HepG2 (cell line): ENCODE measurements around the gene SMARCD1. TPM values are rescaled to one million over a fixed set of nuclear protein-coding genes. Genes with fewer than 3 reads are reported as not detected.
A peak's percentile ranks its signal among the peaks of the same experiment; 100 is the strongest.

Source experiments
- ATAC-seq: fragments of 200-7000 bp; cut with Tn5 transposase; 3 replicates; pipeline ENCODE4 v1.9.1; 2020; ENCODE audit warnings: mild to moderate bottlenecking, moderate library complexity
- BruUV-seq: library from RNA; stranded (reverse); fragments of 400-500 nt; replicated peaks from 2 replicates; lab custom pipeline; 2021; lab: Mats Ljungman, UMichigan
- CTCF ChIA-PET: fragments of 300-600 bp; formaldehyde crosslinking; extraction: SDS; loops from one replicate; lab custom pipeline; 2021; ENCODE audit warnings: low total read pairs, inconsistent platforms, low intra/inter-chr PET ratio; lab: Yijun Ruan, JAX
- POLR2A ChIA-PET: fragments of 350-600 bp; sonication (Branson Sonifier 250); formaldehyde crosslinking; loops from one replicate; lab custom pipeline; 2020; ENCODE audit warnings: antibody characterized with exemption, inconsistent platforms; lab: Yijun Ruan, JAX
- DNase-seq: peaks from one replicate; pipeline ENCODE4 v3.0.0-alpha.2; 2015; ENCODE audit warnings: low spot score
- FAIRE-seq: peaks from 3 replicates; lab custom pipeline; 2011; peaks lifted over from hg19 to GRCh38; lab: Jason Lieb, UNC
- H2AFZ ChIP-seq: one replicate; pipeline ENCODE4 v1.6.1; 2011; ENCODE audit warnings: low read length, inconsistent platforms
- H3K27ac ChIP-seq: fragments of 300-600 bp; 3 replicates; pipeline ENCODE4 v1.8.0; 2011; ENCODE audit warnings: mixed run types, mild to moderate bottlenecking, mixed read lengths, low read length, inconsistent platforms; ENCODE audit not compliant: insufficient read depth; ENCODE audit errors: extremely low read length
- H3K27me3 ChIP-seq, 2 experiments: fragments of 200-600 bp in 1 of 2; 2 replicates in 1 of 2; 3 replicates in 1 of 2; pipeline versions ENCODE4 v1.6.0 to v1.8.0; 2011; ENCODE audit warnings: low read length in 2 of 2, mild to moderate bottlenecking in 2 of 2, moderate library complexity in 2 of 2, inconsistent platforms in 1 of 2; ENCODE audit not compliant: insufficient read depth in 2 of 2, control insufficient read depth in 1 of 2
- H3K36me3 ChIP-seq, 2 experiments: fragments of 200-600 bp in 1 of 2; replicated peaks in 1 of 2; 2 replicates in 1 of 2; 3 replicates in 1 of 2; pipeline versions ENCODE4 v1.5.1 to v1.8.0; 2011; ENCODE audit warnings: low read length in 2 of 2, inconsistent platforms in 1 of 2; ENCODE audit not compliant: insufficient read depth in 2 of 2, control insufficient read depth in 1 of 2
- H3K4me1 ChIP-seq: 2 replicates; pipeline ENCODE4 v1.5.1; 2012; ENCODE audit warnings: low read length, inconsistent platforms; ENCODE audit not compliant: insufficient read depth
- H3K4me2 ChIP-seq: 2 replicates; pipeline ENCODE4 v1.6.0; 2011; ENCODE audit warnings: low read depth, low read length, inconsistent platforms
- H3K4me3 ChIP-seq, 3 experiments: fragments of 200-600 bp in 1 of 3; sonication (generic), shearing (Covaris generic) in 1 of 3; replicated peaks in 1 of 3; 2 replicates each; pipeline ENCODE4 v1.5.1; 2011 to 2016; ENCODE audit warnings: low read length in 3 of 3, inconsistent platforms in 2 of 3, low read depth in 2 of 3, mild to moderate bottlenecking in 2 of 3, control low read depth in 1 of 3, mixed read lengths in 1 of 3; ENCODE audit not compliant: insufficient read depth in 1 of 3
- H3K79me2 ChIP-seq: one replicate; pipeline ENCODE4 v1.6.1; 2011; ENCODE audit warnings: low read length, inconsistent platforms; ENCODE audit not compliant: insufficient read depth
- H3K9ac ChIP-seq: 2 replicates; pipeline ENCODE4 v1.6.0; 2011; ENCODE audit warnings: mild to moderate bottlenecking, low read depth, low read length, inconsistent platforms; ENCODE audit not compliant: insufficient read depth
- H3K9me3 ChIP-seq: 2 replicates; pipeline ENCODE4 v1.5.1; 2012; ENCODE audit warnings: mild to moderate bottlenecking, low read length
- H4K20me1 ChIP-seq: 2 replicates; pipeline ENCODE4 v1.6.0; 2011; ENCODE audit warnings: inconsistent platforms, mild to moderate bottlenecking, low read length, moderate library complexity; ENCODE audit not compliant: insufficient read depth
- PITX1 ChIP-seq: sonication (generic); formaldehyde crosslinking; IDR thresholded peaks from 2 replicates; pipeline ENCODE4 v1.5.1; 2020; ENCODE audit warnings: mild to moderate bottlenecking, missing genetic modification reagents
- POLR2AphosphoS2 ChIP-seq: IDR thresholded peaks from 2 replicates; pipeline ENCODE4 v1.6.1; 2011; ENCODE audit warnings: low read depth, low read length, improper control_type of control experiment
- PRPF4 ChIP-seq: fragments of 200-400 bp; formaldehyde crosslinking; IDR thresholded peaks from 2 replicates; pipeline ENCODE4 v1.6.1; 2016; ENCODE audit warnings: low read length, low read depth; ENCODE audit not compliant: poor library complexity, severe bottlenecking
- RFXANK ChIP-seq: IDR thresholded peaks from 2 replicates; pipeline ENCODE4 v1.6.1; 2016
- ZNF550 ChIP-seq: sonication (generic); formaldehyde crosslinking; IDR thresholded peaks from 2 replicates; pipeline ENCODE4 v1.4.0; 2020; ENCODE audit warnings: mild to moderate bottlenecking, missing genetic modification reagents, borderline replicate concordance
- ZSCAN20 ChIP-seq: sonication (generic); formaldehyde crosslinking; IDR thresholded peaks from 2 replicates; pipeline ENCODE4 v1.4.0; 2020; ENCODE audit warnings: missing genetic modification reagents, mild to moderate bottlenecking, borderline replicate concordance
- WGBS: methylation state at CpG from one replicate; pipeline ENCODE4 v1.1.6; 2017; ENCODE audit warnings: low lambda C conversion rate; 5-methylcytosine and 5-hydroxymethylcytosine counted together
- in situ Hi-C: cut with HindIII; loops from 2 replicates; pipeline ENCODE4 v1.10.0; 2017; ENCODE audit warnings: low pct_unique_long_range_greater_than_20kb; ENCODE audit not compliant: extremely low pct_ligation_motif_present
- intact Hi-C: fragments of 100-400 bp; cut with micrococcal nuclease; formaldehyde crosslinking; loops from one replicate; pipeline ENCODE4 v1.10.0; 2022; ENCODE audit not compliant: unreplicated experiment
- polyA plus RNA-seq, 8 experiments: library from polyadenylated mRNA; depleted of rRNA in 3 of 8; stranded (reverse) in 7 of 8; unstranded in 1 of 8; fragments of >200 nt; fragmentation: Illumina TruSeq in 4 of 8; extraction: Trizol in 4 of 8; gene quantifications; 2 replicates each; pipeline versions ENCODE4 v1.2.1 to v1.2.3, GENCODE V29; 2011 to 2016; ENCODE audit warnings: low read depth in 4 of 8, missing spikeins in 1 of 8, mixed read lengths in 1 of 8; ENCODE audit not compliant: insufficient read depth in 1 of 8
- total RNA-seq, 5 experiments: library from RNA; depleted of rRNA; stranded (reverse); fragments of >200 nt; fragmentation: Illumina TruSeq; extraction: Trizol; gene quantifications; 2 replicates each; pipeline ENCODE4 v1.2.3, GENCODE V29; 2016; ENCODE audit warnings: low read depth in 1 of 5
- TF ChIP-seq, protein P1 (sequence below): sonication (generic); formaldehyde crosslinking; IDR thresholded peaks from 2 replicates; pipeline ENCODE4 v1.5.0; 2020; ENCODE audit warnings: missing genetic modification reagents
- TF ChIP-seq, protein P2 (sequence below): sonication (generic); formaldehyde crosslinking; IDR thresholded peaks from 2 replicates; pipeline ENCODE4 v1.8.1; 2023; ENCODE audit warnings: mild to moderate bottlenecking, missing genetic modification reagents

SMARCD1 gene
- total and polyA plus RNA-seq, 2 of the 13 experiments (the other 11 are each of a cell fraction or from before 2014, with no cell fraction given), result 51.7 to 54.6 TPM

DNA sequence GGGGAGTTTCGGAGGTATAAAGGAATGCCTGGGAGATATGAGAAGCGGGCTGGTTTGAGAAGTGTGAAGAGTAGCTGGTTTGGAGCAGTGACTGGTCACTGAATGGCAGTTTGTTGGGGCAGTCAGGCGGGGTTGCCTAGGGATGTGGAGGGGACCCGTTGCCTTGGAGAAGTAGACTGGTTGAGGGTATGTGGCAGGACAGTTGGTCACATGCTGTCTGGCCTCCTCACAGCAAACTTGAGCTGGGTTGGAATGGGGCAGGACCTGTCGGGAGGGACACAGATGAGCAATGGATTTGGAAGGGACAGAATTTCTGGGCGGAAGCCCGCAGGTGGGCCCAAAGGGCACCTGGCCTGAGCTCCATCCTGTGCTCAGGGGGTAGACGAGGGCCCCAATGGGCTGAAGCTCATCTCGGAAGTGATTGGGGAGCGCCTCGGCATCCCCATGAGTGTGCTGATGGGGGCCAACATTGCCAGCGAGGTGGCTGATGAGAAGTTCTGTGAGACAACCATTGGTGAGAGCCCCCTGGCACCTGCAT is 20.8 kb downstream of the SMARCD1 start:
- Histone ChIP-seq H3K4me2 (no peak overlapping the region), H3K27ac (peak overlapping the region; percentile 73), H3K9me3 (no peaks in the 10 kb centered on the region), H3K79me2 (no peaks in the 10 kb centered on the region), H4K20me1 (no peaks in the 10 kb centered on the region), H3K27me3 (no peaks in the 10 kb centered on the region), H3K9ac (no peak overlapping the region), H3K36me3 (no peaks in the 10 kb centered on the region), H2AFZ (no peak overlapping the region), H3K4me3 (no peak overlapping the region), H3K4me1 (peaks cover 90% of the 10 kb centered on the region)
- in situ Hi-C loops, result no loop called here
- WGBS, result 95% methylated on average over 12 of the region's 12 CpGs
- no peak for ATAC-seq
- DNase-seq, result no peak
- BruUV-seq, result no TSS peak
- TF ChIP-seq, protein P1, sequence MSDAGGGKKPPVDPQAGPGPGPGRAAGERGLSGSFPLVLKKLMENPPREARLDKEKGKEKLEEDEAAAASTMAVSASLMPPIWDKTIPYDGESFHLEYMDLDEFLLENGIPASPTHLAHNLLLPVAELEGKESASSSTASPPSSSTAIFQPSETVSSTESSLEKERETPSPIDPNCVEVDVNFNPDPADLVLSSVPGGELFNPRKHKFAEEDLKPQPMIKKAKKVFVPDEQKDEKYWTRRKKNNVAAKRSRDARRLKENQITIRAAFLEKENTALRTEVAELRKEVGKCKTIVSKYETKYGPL (CRISPR knock-in tag), result no peak
- TF ChIP-seq POLR2AphosphoS2 (no peak), RFXANK (CRISPR knock-in tag) (no peak), ZNF550 (CRISPR knock-in tag) (no peak), PITX1 (CRISPR knock-in tag) (no peak), PRPF4 (no peak), ZSCAN20 (no peak)
- TF ChIP-seq, protein P2, sequence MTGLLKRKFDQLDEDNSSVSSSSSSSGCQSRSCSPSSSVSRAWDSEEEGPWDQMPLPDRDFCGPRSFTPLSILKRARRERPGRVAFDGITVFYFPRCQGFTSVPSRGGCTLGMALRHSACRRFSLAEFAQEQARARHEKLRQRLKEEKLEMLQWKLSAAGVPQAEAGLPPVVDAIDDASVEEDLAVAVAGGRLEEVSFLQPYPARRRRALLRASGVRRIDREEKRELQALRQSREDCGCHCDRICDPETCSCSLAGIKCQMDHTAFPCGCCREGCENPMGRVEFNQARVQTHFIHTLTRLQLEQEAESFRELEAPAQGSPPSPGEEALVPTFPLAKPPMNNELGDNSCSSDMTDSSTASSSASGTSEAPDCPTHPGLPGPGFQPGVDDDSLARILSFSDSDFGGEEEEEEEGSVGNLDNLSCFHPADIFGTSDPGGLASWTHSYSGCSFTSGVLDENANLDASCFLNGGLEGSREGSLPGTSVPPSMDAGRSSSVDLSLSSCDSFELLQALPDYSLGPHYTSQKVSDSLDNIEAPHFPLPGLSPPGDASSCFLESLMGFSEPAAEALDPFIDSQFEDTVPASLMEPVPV (CRISPR knock-in tag), result no peak
- intact Hi-C loops, result no loop called here
- ChIA-PET POLR2A (interaction anchor here (3.6 kb wide), 1 partner anchor 23 kb away, joined by 35 read pairs; no protein-coding TSS in a partner anchor), CTCF (no interaction called here)
- FAIRE-seq, result no peak
